Stimulated activated CD4-positive, alpha-beta T cell treated with anti-CD3 and anti-CD28 coated beads, Interleukin-4, amount 100 ng/mL, for 4 hours (primary cell): ENCODE data around the gene CTDSP2.
"Not testable (repeated sequence)": the region's sequence is repeated elsewhere in the genome, so short reads cannot be mapped to it uniquely, and the experiment has no call there.

Experiments used
- DNase-seq, 2 experiments: peaks; one replicate each; pipeline ENCODE4 v3.0.0-alpha.2; 2020

Gene CTDSP2

GRCh38 chr12:57852200-57852599 is 5.7 kb upstream of the CTDSP2 start:
- DNase-seq = no peak

- DNase-seq = no peak
Measured at GRCh38 chr12:57851552-57851951, 5.0 kb upstream of the CTDSP2 start.

- no peak for DNase-seq
Measured at GRCh38 chr12:57850854-57851430, 4.4 kb upstream of the CTDSP2 start.

- DNase-seq = not testable (repeated sequence)
Measured at GRCh38 chr12:57849447-57849846, 2.9 kb upstream of the CTDSP2 start.

- DNase-seq = no peak
Measured at GRCh38 chr12:57849035-57849434, 2.5 kb upstream of the CTDSP2 start.

- DNase-seq = no peak
Measured at GRCh38 chr12:57848208-57848607, 1.7 kb upstream of the CTDSP2 start.

GRCh38 chr12:57846285-57846576 is 298 bp downstream of the CTDSP2 start:
- no peak for DNase-seq

GRCh38 chr12:57845478-57846284 is 848 bp downstream of the CTDSP2 start:
- peak; percentile 44 to 65 for DNase-seq

GRCh38 chr12:57844709-57845477 is 1.6 kb downstream of the CTDSP2 start:
- DNase-seq = peak in 1 of 2 experiments; percentile 24

GRCh38 chr12:57842342-57843294 is 3.9 kb downstream of the CTDSP2 start:
- peak; percentile 27 to 30 for DNase-seq

GRCh38 chr12:57841445-57841844 is 5.1 kb downstream of the CTDSP2 start:
- no peak for DNase-seq

- DNase-seq = no peak
Measured at GRCh38 chr12:57840726-57841125, 5.8 kb downstream of the CTDSP2 start.

- DNase-seq = no peak
Measured at GRCh38 chr12:57839996-57840395, 6.5 kb downstream of the CTDSP2 start.

GRCh38 chr12:57838594-57839302 is 7.8 kb downstream of the CTDSP2 start:
- no peak for DNase-seq

- no peak for DNase-seq
Measured at GRCh38 chr12:57837864-57838562, 8.5 kb downstream of the CTDSP2 start.

GRCh38 chr12:57836442-57837375 is 9.8 kb downstream of the CTDSP2 start:
- DNase-seq = peak in 1 of 2 experiments; percentile 29

GRCh38 chr12:57835366-57836288 is 10.9 kb downstream of the CTDSP2 start:
- no peak for DNase-seq

- DNase-seq = no peak
Measured at GRCh38 chr12:57834086-57834876, 12.2 kb downstream of the CTDSP2 start.
